Uterus (tissue), 2 donors: ENCODE results near the gene USP32.

Experiments
- CTCF ChIP-seq, 4 experiments: fragments of 200-600 bp in 2 of 4; fragments of 450-650 bp in 2 of 4; sonication (generic) in 2 of 4; IDR thresholded peaks; one replicate each; pipeline ENCODE4 v1.5.1; 2016 to 2019; ENCODE audit warnings: antibody characterized with exemption in 4 of 4, mild to moderate bottlenecking in 2 of 4, moderate library complexity in 1 of 4
- POLR2A ChIP-seq, 2 donors: fragments of 450-650 bp; IDR thresholded peaks; one replicate each; pipeline ENCODE4 v1.6.1; 2016; ENCODE audit warnings: antibody characterized with exemption in 2 of 2, mild to moderate bottlenecking in 1 of 2, moderate library complexity in 1 of 2

- no peak for TF ChIP-seq CTCF (IDR thresholded peaks at IDR 0.05)
- no peak for TF ChIP-seq POLR2A (IDR thresholded peaks at IDR 0.05)
These were observed 77.5 kb downstream of the USP32 start for GRCh38 chr17:60314423-60314822.
